ENCODE data around the gene C18orf63.

Gene C18orf63

DNA sequence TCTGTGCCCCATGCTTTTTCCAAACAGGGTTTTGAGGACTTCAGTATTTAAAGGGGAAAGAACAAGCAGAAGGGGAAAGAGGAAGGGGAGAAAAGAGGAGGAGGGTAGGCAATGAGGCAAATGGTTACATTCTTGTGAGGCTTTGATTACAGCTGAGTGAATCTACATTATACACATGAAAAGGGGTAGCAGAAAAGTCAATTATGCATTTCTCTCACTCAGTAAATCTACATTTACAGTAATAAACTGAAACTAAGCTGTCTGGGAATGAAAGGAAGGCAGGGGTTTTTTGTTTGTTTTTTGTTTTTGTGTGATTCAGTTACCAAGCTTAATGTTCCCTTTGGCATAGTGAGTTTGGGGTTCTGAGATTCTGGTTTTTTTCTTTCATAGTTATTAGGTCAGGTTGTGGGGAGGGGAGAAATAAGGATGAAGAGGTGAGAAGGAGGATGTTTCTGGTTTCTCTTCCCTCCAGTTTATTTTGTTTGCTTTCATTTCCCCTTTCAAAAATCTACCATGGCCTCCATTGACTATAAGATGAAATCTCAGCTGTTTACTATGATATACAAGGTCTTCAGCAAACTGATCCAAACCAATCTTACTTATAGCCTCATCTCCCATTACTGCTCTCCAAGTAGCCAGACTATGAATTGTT is 18.7 kb downstream of the C18orf63 start:
- no peaks in the 10 kb centered on the region for H3K27me3 ChIP-seq (ENCODE audit: control insufficient read depth, insufficient read depth, low read length)
- peaks cover 5% of the 10 kb centered on the region for H3K4me1 ChIP-seq (ENCODE audit: control insufficient read depth, insufficient read depth, low read length)
- H3K9me3 ChIP-seq (ENCODE audit: control insufficient read depth, insufficient read depth, low read length): no peaks in the 10 kb centered on the region
- H3K4me3 ChIP-seq (ENCODE audit: low read depth, low read length): no peak overlapping the region
- H3K36me3 ChIP-seq (ENCODE audit: control insufficient read depth, insufficient read depth, low read length): no peaks in the 10 kb centered on the region
- no peak overlapping the region for H3K9ac ChIP-seq (ENCODE audit: low read depth, low read length)

DNA sequence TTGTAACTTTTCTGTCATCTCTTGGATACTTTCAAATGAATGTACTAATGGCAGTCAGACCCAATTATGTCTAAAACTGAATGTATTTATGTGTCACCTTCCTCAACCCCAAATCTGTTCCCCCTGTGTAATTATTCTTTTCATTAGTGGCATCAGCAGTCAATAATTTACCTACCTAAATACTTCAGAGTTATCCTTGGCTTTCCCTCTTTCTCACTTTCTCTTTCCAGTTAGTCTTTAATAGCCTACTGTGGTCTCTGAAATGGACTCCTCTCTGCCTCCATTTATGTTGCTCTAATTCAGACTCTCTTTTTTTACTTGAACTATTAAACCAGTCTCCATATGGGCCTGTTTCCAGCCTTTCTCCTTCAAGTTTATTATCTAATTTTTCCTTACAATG is 21.0 kb downstream of the C18orf63 start:
- Histone ChIP-seq H3K36me3 (ENCODE audit: control insufficient read depth, insufficient read depth, low read length) (no peaks in the 10 kb centered on the region), H3K27me3 (ENCODE audit: control insufficient read depth, insufficient read depth, low read length) (no peaks in the 10 kb centered on the region), H3K9me3 (ENCODE audit: control insufficient read depth, insufficient read depth, low read length) (no peaks in the 10 kb centered on the region), H3K9ac (ENCODE audit: low read depth, low read length) (no peak overlapping the region), H3K4me1 (ENCODE audit: control insufficient read depth, insufficient read depth, low read length) (peaks cover 5% of the 10 kb centered on the region), H3K4me3 (ENCODE audit: low read depth, low read length) (no peak overlapping the region)

DNA sequence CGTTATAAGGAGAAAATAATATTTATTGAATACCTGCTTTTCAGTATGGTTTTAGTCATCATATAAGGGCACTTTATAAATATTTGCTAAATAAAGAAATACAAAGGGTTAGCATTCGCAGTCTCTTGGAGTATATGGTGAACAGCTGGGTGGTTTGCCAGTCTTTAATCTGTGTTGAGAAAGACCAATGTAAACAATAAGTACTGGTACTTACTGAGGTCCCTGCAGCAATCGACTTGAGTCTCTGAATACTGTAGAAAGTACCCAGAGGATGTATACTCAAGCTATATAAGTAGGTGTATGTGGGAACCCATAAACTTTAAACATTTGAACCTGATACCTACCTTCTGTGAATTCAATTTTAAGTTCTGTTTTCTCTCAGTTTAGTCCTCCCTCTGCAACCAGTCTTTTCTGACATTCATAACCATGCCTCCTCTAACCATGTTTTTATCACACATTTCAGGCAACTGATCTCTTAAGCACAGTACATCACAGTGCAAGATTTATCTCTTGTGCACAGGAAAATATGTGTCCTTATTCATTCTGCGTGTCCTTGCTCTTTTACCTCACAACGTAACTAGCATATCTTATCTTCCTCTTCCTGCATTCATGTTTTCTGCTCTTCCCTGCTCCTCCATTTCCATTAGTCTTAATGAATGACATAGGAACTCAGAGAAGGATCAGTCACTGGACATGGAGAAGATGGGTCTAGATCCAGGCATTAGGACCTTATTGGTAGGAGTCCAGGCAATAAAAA is 21.7 kb downstream of the C18orf63 start:
- Histone ChIP-seq H3K36me3 (ENCODE audit: control insufficient read depth, insufficient read depth, low read length) (no peaks in the 10 kb centered on the region), H3K9me3 (ENCODE audit: control insufficient read depth, insufficient read depth, low read length) (no peaks in the 10 kb centered on the region), H3K27me3 (ENCODE audit: control insufficient read depth, insufficient read depth, low read length) (no peaks in the 10 kb centered on the region)

DNA sequence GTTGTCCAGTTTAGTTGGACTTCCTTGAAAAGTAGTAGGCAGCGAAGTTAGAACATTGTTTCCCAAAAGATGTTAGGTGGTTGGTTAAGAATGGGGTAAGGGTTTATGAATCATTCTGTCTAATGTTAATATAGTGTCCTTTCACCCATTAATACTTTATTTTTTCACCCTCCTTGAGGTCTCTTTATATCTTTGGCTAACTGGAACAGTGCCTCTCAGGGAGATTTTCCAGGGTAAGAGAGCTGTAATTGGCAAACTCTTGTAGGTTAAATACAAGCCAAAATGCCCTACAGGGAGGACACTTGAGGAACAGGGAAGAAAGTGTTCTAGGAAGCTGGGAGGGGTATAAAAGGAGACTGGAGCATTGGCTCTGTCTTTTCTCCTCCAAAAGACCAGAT is 22.3 kb downstream of the C18orf63 start:
- Histone ChIP-seq H3K4me3 (ENCODE audit: low read depth, low read length) (no peak overlapping the region), H3K4me1 (ENCODE audit: control insufficient read depth, insufficient read depth, low read length) (peaks cover 5% of the 10 kb centered on the region), H3K27me3 (ENCODE audit: control insufficient read depth, insufficient read depth, low read length) (no peaks in the 10 kb centered on the region), H3K36me3 (ENCODE audit: control insufficient read depth, insufficient read depth, low read length) (no peaks in the 10 kb centered on the region), H3K9me3 (ENCODE audit: control insufficient read depth, insufficient read depth, low read length) (no peaks in the 10 kb centered on the region), H3K9ac (ENCODE audit: low read depth, low read length) (no peak overlapping the region)

More for the DNA sequence above, 21.7 kb downstream of the C18orf63 start:
- H3K9ac ChIP-seq (ENCODE audit: low read depth, low read length): no peak overlapping the region
- no peak overlapping the region for H3K4me3 ChIP-seq (ENCODE audit: low read depth, low read length)
- peaks cover 5% of the 10 kb centered on the region for H3K4me1 ChIP-seq (ENCODE audit: control insufficient read depth, insufficient read depth, low read length)

DNA sequence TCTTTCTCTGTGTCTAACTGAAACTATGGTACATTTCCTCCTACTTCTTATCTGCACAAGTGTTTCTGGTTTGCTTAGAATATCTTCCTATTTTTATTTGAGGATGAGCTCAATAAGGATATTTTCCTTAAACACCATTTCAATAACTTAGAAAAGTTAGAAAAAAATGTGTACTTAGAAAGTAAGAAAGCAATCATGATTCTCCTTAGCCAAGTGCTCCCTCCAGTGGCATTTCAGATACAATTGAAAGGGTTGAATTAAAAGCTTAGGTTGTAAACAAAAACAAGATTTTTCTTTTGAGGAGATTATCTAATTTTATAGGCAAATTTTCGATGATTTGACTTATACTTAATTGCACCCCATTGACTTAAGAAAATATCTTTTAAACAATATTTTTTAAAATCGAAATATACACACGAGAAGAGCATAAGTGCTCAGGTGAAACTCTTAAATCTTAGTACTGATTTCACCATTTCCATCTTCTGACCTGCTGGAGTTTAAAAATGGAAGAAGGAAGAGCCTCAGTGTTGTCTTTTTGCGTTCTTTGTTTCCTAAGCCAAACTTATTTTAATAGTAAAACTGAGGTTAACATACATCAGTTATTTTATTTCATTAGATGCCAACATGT is 26.9 kb downstream of the C18orf63 start:
- Histone ChIP-seq H3K4me1 (ENCODE audit: control insufficient read depth, insufficient read depth, low read length) (no peaks in the 10 kb centered on the region), H3K4me3 (ENCODE audit: low read depth, low read length) (no peak overlapping the region), H3K9ac (ENCODE audit: low read depth, low read length) (no peak overlapping the region), H3K27me3 (ENCODE audit: control insufficient read depth, insufficient read depth, low read length) (no peaks in the 10 kb centered on the region), H3K36me3 (ENCODE audit: control insufficient read depth, insufficient read depth, low read length) (no peaks in the 10 kb centered on the region), H3K9me3 (ENCODE audit: control insufficient read depth, insufficient read depth, low read length) (no peaks in the 10 kb centered on the region)

DNA sequence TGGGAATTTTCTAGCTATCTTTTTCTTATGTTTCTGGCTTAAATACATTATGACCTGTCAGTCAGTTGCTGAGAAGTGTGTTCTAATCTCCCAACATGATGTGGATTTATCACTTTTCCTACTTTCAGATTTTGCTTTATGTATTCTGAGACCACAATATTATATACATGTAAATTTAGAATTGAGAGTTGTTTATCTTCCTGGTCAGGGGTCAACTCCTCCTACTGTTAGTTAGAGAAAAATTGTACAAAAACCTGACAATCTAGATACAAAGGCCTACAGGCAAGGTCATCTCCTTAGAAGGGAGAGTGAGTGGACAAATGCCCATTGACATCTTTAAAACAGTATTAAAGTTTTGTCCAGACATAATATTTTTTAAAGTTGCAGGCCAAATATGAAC is 30.6 kb downstream of the C18orf63 start:
- Histone ChIP-seq H3K9ac (ENCODE audit: low read depth, low read length) (no peak overlapping the region), H3K27me3 (ENCODE audit: control insufficient read depth, insufficient read depth, low read length) (no peaks in the 10 kb centered on the region), H3K9me3 (ENCODE audit: control insufficient read depth, insufficient read depth, low read length) (no peaks in the 10 kb centered on the region), H3K4me1 (ENCODE audit: control insufficient read depth, insufficient read depth, low read length) (no peaks in the 10 kb centered on the region), H3K36me3 (ENCODE audit: control insufficient read depth, insufficient read depth, low read length) (no peaks in the 10 kb centered on the region), H3K4me3 (ENCODE audit: low read depth, low read length) (no peak overlapping the region)

DNA sequence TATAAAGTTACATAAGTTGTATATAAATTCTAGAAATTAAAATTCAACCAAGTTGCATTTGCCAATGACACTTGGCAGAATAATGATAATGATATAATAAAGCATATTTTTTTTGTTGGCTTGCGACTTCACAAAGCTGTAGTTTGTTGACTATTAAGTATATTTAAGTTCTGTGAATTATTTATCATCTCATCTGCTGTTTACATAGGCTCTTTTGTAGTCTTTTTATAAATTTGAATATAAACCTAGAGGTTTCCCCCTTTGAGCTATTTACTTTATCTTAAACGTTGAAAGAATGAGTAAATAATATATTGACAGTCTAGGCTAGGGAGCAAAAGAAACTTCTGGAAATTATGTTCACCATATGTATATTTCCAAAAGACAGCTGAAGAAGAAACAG is 32.9 kb downstream of the C18orf63 start:
- no peak overlapping the region for H3K4me3 ChIP-seq (ENCODE audit: low read depth, low read length)
- H3K9ac ChIP-seq (ENCODE audit: low read depth, low read length): no peak overlapping the region
- no peaks in the 10 kb centered on the region for H3K4me1 ChIP-seq (ENCODE audit: control insufficient read depth, insufficient read depth, low read length)
- H3K9me3 ChIP-seq (ENCODE audit: control insufficient read depth, insufficient read depth, low read length): no peaks in the 10 kb centered on the region
- H3K36me3 ChIP-seq (ENCODE audit: control insufficient read depth, insufficient read depth, low read length): no peaks in the 10 kb centered on the region
- H3K27me3 ChIP-seq (ENCODE audit: control insufficient read depth, insufficient read depth, low read length): no peaks in the 10 kb centered on the region

DNA sequence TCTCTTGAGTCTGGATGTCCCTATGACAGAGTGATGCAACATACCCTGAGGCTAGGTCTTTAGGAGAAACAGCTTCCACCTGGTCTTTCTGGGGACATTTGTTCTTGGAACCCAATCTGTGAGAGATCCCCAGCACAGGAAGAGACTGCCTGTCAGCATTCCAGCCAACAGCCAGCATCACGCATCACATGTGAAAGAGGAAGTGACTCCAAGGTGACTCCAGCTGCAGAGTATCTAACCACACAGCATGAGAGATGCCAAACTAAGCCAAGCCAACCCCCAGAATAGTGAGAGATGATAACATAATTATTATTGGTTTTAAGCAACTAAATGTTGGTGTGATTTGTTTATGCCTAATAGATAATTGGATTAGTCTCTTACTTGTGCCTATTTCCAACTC is 35.7 kb downstream of the C18orf63 start:
- Histone ChIP-seq H3K36me3 (ENCODE audit: control insufficient read depth, insufficient read depth, low read length) (no peaks in the 10 kb centered on the region), H3K9me3 (ENCODE audit: control insufficient read depth, insufficient read depth, low read length) (no peaks in the 10 kb centered on the region), H3K9ac (ENCODE audit: low read depth, low read length) (no peak overlapping the region), H3K4me3 (ENCODE audit: low read depth, low read length) (no peak overlapping the region), H3K4me1 (ENCODE audit: control insufficient read depth, insufficient read depth, low read length) (no peaks in the 10 kb centered on the region), H3K27me3 (ENCODE audit: control insufficient read depth, insufficient read depth, low read length) (no peaks in the 10 kb centered on the region)

DNA sequence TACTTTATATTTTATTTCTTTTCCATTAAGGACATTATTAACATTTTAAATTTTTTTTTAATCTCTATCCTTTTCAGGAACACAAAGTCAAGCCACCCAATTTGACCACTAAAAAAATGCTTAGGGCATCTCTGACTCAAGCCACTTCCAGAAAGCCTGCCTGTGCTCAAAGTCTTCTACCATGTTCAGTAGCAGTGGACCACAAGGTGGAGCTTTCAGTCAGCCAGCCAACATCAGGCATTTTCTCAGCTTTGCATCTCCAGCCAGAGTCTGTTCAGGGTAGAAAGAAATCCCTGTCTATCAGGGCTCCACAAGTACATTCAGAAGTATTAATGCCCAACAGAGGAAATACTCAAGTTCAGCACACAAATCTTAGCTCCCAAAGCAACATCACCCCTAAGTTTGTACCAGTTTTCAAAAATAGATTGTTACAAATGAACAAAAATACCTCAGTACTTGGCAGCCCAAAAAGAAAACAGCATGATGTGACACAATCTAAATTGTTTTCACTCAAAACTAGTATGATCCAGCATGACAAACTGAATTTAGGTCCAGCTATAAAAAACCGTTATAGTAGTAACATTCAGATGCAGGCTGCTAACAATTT is 37.6 kb downstream of the C18orf63 start:
- H3K4me3 ChIP-seq (ENCODE audit: low read depth, low read length): no peak overlapping the region

DNA sequence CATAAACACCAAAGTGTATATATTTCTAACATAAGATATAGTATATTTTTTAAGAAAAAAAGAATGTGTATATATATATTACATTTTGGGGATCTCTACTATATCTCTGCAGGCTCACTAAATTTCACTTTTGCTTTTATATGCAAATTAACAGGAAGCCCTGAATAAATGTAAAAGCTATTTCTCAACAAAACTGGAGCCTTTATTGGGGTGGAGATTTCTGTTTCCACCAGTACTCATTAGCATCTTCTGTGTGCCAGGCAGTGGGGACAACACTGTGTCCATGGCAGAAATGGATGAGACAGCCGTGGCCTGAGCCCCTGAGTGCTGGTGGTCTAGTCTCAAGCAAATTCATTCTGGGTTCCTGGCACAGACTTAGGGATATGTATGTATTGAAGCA is 41.3 kb downstream of the C18orf63 start:
- Histone ChIP-seq H3K4me1 (ENCODE audit: control insufficient read depth, insufficient read depth, low read length) (no peaks in the 10 kb centered on the region), H3K27me3 (ENCODE audit: control insufficient read depth, insufficient read depth, low read length) (no peaks in the 10 kb centered on the region), H3K9ac (ENCODE audit: low read depth, low read length) (no peak overlapping the region), H3K36me3 (ENCODE audit: control insufficient read depth, insufficient read depth, low read length) (no peaks in the 10 kb centered on the region), H3K4me3 (ENCODE audit: low read depth, low read length) (no peak overlapping the region), H3K9me3 (ENCODE audit: control insufficient read depth, insufficient read depth, low read length) (no peaks in the 10 kb centered on the region)

More for the DNA sequence above, 37.6 kb downstream of the C18orf63 start:
- Histone ChIP-seq H3K27me3 (ENCODE audit: control insufficient read depth, insufficient read depth, low read length) (no peaks in the 10 kb centered on the region), H3K36me3 (ENCODE audit: control insufficient read depth, insufficient read depth, low read length) (no peaks in the 10 kb centered on the region), H3K9ac (ENCODE audit: low read depth, low read length) (no peak overlapping the region), H3K4me1 (ENCODE audit: control insufficient read depth, insufficient read depth, low read length) (no peaks in the 10 kb centered on the region), H3K9me3 (ENCODE audit: control insufficient read depth, insufficient read depth, low read length) (no peaks in the 10 kb centered on the region)

DNA sequence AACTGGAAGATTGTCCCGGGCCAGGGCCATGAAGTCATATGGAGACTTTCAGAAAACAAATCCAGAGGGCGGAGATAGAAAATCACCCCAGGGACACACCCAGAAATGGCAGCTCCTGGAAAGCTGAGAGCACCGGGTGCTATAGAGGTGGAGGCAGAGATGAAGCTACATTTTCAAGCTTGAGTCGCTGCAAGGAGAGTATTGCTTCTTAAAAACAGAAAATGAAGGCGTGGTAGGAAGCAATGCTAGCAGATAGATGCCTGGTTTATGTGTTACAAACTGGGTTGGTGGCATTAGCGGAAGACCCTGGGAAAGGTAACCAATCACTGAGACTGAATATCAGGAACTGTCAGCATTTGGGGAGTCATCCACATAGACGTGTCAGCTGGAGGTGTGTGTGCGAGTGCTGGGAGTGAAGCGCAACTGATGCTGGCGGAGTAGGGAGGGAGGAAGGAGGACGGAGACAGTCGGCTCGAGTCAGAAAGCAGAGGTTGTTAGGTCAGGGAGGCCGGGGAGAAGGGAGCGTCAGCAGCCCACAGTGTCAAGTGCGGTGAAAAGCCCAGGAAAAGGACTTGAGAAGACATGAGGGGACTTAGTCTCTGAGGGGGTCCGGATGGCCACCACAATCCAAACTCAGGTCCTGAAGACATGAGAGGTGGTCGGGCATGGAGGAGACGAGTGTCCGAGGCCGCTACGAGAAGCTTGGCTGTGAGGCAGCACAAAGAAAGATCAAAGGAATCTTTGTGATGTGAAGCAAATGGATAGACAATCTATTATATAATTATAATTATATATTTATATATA is 45.4 kb downstream of the C18orf63 start:
- Histone ChIP-seq H3K9me3 (ENCODE audit: control insufficient read depth, insufficient read depth, low read length) (no peaks in the 10 kb centered on the region), H3K36me3 (ENCODE audit: control insufficient read depth, insufficient read depth, low read length) (no peaks in the 10 kb centered on the region), H3K9ac (ENCODE audit: low read depth, low read length) (no peak overlapping the region), H3K4me3 (ENCODE audit: low read depth, low read length) (no peak overlapping the region), H3K4me1 (ENCODE audit: control insufficient read depth, insufficient read depth, low read length) (no peaks in the 10 kb centered on the region), H3K27me3 (ENCODE audit: control insufficient read depth, insufficient read depth, low read length) (no peaks in the 10 kb centered on the region)
